Right hindlimb (tissue), 1 donor: ENCODE measurements around the gene ZBTB22.

Experiments
- DNase-seq: peaks from one replicate; pipeline ENCODE4 v3.0.0-alpha.2; 2018

Gene ZBTB22

DNA sequence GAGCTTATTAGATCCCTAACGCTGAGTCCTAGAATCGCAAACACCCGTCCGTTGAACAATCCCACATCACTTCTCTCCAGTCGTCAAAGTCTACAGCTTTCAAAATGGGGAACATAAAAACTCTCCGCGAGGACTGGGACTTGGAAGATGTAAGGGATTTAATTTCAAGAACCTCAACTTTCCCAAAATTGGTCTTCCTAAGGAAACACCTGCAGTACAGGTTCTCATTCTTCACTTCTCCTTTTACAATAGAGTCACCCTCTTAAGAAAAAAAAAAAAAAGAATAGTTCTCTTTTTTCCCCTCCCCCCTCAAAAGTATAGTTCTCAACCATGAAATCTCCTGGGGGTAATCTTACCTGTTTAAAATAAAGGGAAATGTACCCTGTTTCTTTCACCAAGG is 6.6 kb upstream of the ZBTB22 start:
- no peak for DNase-seq

DNA sequence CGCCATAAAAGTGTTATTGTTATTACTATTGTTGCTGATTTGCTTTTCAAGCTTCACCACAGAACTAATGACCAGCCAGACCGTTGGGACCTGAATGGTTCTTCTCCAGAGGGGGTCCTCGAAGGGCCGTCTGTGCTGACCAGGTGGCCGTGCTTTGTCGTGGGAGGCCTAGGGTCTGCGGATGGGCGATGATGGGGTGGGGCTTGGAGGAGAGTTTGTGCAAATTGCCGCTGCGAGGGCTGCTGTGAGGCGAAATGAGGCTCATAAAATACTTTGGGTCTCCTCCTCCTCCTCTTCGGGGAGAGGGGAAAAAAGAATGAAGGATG is 6.0 kb upstream of the ZBTB22 start:
- no peak for DNase-seq

DNA sequence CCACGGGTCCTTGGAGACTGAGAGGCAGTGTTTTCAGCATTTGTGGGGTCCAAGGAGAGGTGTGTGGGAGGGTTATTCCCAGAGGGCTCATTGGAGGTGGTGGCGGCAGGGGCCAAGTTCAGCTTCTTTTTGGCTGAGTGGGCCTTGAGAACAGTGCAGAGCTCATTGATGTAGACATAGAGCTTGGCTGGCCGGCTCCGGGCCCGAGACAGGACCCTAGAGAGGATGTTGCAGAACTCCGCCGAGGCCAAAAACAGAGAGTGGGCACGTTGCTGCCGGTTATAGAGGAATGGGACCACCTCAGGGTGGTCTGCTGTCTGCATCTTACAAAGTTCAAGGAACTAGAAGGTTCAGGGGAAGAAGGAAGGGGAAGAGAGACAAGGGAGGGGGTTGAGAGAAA is 3.7 kb upstream of the ZBTB22 start:
- no peak for DNase-seq

DNA sequence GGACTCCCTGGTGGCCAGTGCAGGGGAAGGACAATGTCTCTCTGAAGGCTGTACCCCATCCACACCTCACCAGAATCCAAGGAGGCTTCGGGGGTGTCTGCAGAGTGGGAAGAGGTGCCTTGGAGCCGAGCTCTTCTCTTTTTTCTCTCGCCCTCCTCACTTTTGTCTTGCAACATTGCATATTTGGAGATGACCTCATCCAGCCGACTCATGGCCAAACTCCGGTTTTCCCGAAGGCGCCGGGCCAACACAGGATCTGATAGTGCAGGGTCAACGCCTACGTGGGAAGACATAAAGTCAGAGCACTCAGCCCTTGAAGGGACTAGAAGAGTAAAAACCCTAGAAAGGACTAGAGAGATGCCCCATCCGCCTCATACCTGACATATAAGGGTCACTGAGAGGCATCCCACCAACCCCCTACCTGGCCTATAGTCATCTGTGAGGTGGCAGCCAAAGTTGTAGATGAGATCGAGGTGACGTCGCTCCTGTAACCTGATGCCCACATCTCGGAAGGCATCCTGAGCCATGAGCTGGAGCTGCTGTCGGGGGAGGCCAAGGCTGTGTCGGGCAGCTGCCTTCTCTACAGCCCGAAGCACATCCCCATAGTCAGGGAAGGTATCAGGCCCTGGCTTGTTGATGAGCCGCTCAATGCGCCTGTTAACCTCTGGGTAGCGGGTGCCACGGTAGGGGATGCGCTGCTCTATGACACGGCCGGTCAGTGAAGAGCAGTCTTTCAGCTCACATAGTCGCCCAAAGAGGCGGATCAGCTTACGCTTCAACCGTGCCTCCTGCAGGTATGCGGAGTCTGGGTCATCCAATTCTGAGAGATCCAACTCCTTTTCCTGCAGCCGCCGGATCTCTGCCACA is 3.0 kb upstream of the ZBTB22 start:
- DNase-seq, result no peak

DNA sequence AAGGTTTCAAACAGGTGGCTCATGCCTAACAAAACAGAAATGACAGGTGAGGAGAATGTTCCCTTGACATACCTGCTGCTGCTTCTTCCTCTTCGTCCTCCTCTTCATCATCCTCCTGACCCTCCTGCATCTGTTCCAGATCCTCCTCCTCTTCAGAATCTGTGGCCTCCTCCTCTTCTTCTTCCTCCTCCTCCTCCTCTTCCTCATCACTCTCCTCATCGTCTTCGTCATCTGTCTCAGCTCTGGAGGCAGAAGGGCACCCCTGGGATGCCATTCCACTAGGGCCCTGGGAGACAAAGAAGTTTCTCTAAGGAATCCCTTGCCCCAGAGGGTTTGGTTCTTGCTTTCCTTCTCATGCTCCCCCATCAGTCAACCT is 2.4 kb upstream of the ZBTB22 start:
- no peak for DNase-seq

DNA sequence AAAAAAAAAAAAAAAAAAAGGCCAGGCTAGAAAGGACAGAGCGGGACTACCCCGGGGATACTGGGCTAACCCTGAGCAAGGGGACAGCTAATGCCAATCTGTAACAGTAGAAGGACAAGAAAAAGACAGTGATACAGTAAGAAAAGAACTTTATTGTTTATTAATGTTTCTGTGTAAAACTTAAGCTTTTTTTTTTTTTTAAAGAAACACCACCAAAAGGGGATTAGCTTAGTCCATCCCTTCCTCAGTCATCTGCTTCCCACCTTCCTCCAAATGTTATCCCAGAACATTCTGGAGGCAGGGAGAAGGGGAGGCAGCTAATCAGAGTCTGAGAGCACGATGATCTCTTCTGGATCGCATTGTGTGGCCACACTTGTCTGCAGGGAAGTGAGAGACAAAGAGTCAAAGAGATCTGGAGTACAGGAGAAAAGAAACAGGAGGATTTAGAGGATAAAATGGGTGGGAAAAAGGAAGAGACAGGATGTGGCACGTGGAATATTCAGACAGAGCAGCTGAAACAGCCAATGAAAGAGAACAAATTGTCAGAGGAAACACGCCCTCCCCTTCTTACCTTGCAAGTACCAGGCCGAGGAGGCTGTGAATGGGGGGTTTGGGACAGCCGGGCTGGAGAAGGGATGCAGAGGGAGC is 1.0 kb upstream of the ZBTB22 start:
- no peak for DNase-seq

DNA sequence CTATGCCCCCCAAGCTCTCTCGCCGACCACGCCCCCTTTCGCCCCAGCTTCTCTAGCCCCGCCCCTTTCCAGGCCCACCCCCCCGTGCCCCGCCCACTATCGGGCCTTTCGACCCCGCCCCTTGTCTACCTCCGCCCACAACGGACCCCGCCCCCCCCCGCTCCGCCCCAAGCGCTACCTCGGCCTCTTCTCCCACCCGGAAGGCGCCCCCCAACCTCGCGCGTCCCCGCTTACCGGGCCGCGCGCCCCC is 200 bp downstream of the ZBTB22 start:
- DNase-seq, result no peak

DNA sequence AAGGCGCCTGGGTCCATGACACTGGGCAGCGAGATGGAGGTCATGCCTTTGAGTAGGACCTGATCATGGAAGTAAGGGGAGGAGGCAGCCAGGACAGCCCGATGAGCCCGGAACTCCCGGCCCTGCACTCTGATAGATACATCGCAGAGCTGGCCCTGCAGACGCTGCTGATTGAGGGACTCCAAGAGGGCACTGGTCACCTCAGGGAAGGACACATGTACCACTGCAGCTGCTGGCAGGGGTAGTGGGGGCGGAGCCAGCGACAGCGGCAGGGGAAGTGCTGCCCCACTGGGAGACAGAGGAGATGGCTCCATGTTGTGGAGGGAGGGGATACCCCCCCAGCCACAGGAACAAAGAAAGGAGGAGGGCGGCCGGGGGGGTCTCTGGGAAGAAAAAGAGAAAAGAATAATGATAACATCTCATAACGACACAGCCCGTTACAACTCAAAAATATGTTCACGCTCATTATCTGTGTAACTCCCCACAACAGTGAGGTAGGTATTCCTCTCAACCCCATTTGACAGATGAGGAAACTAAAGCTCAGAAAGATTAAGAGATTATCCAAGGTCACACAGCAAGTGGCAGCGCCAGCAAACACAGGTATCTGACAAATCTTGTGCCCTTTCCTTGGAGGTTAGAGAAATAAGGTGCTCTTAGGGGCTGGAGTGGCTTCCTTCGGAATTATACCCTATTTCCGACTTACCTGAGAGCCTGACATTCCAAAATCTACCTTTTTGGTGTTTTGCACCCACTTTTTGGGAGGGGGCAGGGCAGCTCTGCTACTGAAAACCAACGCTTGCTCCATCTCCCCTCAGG is 733 bp downstream of the ZBTB22 start:
- DNase-seq, result peak; percentile 47

DNA sequence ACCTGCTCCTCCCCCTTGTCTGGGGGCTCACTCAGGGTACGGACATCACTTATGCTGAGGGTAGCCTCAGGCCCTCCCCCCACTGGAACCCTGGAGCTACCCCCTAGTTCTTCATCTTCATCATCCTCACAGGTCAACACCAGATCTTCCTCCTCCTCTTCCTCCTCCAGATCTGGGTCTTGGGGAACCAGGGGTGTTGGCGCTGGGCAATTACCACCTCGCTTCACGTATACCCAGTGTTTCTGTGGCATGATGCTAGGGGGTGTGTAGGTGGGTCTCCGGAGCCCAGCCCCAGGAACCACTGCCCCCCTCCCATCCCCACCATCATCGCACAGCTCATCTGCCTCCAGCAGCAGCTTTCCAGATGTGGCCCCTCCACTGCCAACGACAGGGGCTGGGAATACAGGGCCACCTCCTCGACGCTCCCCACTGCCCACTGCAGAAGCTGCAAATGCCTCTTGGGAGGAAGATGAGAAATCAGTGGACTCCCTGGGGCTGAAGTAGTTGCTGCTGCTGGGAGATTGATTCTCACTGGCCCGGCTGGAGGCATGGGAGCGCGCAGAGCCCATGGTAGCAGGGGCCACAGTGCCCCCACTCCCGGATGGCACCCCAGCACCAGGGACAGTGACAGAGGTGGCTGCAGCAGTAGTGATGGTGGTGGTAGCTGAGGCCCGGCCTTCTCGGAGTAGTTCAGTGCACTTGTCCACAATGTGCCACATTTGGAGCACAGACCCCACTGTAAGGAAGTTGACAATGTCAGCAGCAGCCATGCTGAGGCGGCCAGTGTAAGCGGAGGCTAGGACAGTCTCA is 1.5 kb downstream of the ZBTB22 start:
- no peak for DNase-seq

DNA sequence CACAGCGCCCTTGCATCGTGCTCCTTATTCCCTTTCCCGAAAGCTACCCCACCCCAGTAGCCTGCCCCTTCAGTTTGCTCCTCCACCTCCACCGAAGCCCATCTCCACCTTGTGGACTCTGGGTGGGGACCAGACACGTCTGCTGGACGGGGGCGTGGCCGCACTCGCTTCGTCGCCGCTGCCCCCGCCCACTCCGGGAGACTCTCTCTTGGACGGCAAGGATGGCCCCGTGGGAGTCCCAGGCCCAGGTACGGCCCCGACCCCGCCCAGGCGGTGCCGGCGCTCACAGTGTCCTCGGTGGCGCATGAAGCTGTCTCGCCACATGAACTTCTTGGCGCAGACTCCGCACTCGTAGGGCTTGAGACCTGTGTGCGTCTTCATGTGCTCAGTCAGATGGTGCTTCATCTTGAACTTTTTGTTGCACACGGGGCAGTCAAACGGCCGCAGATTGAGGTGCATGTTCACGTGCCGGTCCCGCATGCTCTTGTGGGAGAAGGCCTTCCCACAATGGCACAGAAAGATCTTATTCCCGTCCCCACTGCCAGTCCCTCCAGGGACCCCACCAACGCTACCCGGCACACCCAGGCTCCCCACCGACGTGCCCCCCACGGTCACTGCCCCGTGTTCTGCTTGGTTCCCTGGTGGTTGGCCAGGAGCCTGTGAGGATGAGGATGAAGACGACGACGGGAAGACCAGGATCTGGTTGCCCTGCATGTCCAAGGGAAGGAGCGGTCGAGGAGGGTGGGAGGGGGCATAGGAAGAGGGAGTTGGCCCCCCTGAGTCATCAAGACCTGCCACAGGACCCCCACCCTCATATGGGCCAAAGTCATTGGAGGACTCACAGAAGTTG is 2.4 kb downstream of the ZBTB22 start:
- peak; percentile 56 for DNase-seq

DNA sequence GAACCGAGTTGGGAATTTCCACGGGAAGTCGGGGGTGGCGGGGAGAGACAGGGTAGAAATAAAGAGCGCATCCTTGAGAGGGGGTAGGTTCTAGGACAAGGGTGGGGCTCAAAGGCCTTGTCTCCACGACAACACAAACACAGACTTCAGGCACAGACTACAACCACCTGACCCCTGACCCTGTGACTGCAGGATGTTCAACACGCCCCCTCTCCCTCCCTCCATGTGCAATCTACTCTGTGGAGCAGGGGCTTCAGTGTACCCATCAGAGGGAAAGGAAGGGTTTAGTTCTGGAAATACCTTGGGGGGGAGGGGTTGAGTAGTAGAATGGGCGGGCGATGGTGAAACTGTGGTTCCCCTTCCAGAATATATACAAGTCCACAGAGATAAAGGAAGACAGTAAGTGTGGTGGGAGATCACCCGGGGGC is 3.0 kb downstream of the ZBTB22 start:
- peak; percentile 80 for DNase-seq

DNA sequence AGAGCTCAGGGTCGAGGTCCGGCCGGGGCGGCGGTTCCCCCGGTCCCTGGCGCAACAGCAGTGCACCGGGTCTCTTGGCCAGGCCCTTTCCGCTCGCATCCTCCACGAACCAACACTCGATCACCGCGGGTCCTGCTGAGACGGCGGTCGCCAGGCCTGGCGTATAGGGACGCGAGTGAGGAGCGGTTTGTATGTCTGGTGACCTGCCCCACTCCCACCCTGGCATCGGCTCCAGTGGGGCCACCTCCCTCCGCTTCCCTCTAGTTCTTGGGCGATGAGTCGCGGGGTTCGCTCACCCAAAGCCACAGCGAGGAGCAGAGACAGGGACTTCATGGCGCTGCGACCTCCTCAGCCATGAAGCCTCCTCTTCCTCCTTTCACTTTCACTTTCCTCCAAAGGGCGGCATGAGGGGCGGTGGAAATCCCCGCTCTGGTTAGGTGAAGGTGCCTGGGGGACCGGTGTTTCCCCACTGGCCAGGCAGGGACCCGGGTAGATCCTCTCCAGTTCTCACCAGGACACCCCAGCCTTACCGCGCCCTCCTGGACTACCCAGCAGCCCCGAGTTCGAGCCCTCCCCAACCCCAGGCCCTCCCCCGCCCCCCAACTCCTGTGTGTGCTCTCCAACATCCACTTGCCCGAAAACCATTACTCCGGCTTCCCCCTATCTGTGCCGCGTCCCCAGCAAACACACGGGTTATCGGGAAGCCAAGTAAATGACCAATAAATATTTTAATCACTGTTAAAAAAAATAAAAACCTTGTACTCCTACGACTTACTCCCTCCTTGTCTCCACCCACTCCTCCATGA is 3.6 kb downstream of the ZBTB22 start, which contains the start of gene TAPBP:
TSS of gene TAPBP (minus strand) at position 370 of the 806 bp plus-strand sequence. CDS start at position 333, 37 bp downstream.
- DNase-seq, result peak; percentile 76

DNA sequence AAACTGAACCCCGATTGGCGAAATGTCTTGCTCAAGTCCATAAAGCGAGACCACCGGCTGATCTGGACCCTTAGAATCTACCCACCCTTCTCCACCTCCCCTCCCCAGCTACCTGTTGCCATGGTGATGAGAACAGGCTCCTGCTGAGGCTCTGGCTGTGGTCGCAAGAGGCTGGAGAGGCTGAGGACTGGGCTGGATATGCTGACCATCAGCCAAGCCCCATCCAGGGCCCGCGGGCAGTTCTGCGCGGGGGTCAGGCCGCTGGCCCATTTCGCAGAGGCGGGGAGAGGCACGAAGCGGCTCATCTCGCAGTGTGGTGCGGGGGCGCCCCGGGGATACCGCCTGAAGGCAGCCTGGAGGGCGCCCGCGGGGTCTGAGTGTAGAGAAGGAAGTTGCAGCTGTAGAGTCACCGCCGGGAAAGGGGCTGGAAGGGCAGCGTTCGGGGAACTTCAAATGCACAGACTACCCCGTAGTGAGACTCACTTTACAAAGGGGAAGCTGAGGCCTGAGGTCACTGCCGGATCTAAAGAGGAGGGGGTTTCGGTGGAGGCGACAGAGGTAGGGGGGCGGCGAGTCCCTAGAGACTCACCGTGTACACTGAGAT is 4.3 kb downstream of the ZBTB22 start:
- DNase-seq, result peak; percentile 72

DNA sequence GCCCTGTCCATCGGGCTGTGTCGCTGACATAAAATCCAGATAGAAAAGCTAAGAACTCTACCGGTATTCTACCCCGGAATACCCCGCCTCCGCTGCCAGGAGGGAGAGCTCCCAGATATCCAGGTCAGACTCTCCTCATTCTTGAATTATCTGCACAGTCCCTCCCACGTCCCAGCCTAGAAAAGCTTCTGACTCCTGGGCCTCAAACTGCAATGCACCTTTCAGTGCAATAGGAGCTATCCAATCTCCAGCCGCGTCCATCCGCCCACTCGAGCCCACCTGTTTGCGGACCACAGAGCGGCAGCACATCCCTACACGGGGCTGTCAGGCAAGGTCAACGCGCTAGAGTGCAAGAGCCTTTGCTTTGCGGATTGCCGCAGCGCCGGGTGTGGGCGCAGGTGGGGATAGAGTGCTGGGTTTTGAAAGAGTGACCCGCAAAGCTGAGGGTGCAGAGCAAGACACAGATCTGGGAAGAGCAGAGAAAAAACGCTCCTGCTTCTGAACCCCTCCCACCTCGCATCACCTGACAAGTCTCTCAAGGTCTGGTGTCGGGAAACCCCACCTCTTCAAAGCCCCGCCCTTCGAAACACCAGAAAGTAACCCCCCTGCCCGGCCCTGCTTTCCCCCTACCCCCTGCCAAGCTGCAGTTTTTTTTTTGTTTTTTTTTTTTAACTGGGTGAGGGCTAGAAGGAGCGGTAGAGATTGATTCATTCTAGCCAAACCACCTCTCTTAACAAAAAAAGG is 5.0 kb downstream of the ZBTB22 start:
- DNase-seq, result peak; percentile 72

DNA sequence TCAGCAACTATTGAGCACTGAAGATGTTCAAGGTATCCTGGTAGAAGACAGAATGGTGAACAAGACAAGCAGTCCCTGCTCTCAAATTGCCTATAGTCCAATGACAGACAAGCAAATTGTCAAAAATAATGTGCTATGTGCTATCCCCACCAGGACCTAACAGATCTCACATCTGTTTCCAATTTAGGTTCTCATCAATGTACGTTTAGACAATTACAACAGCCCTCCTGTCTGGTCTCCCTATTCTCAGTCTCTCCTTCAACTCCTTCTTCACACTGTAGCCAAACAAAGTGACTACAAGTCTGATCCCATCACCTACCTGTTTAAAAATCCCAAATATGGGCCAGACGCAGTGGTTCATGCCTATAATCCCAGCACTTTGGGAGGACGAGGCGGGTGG is 11.2 kb downstream of the ZBTB22 start:
- DNase-seq, result no peak

DNA sequence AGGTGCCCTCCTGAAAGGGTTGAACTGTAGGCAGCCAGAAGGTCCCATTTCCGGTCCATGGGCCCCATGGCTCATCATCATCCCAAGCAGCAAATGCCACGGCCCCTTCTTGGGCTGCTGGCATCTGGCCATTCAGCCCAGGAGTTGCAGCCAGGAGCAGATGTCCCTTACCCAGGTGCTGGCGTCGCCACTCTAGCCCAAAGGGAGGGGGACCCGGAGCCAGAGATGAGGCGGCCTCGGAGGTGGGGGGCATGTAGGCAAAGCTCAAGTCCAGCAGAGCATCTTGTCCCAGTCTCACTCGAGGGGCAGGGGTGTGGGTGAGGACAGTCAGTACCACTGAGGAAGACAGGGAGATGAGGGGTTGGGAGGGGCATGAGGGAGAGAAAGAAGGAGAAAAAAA is 12.5 kb downstream of the ZBTB22 start:
- no peak for DNase-seq

DNA sequence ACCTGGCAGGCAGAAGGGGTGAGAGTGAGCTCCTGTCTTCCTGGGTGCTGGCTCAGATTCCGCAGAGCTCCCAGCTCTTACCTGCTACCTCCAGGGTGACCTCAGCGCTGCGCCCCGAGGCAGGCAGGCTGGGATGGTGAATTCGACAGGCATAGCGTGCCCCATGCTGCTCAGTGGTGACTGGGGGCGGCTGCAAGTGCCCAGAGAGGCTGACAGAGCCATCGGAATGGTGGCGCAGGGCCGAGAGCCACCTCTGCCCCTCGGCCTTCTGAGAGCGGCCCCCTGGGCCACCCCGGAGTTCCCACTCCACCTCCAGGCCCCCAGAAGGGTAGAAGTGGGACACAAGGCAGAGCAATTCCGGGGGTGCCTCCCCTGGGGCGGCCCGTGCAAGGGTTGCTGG is 13.3 kb downstream of the ZBTB22 start:
- no peak for DNase-seq

DNA sequence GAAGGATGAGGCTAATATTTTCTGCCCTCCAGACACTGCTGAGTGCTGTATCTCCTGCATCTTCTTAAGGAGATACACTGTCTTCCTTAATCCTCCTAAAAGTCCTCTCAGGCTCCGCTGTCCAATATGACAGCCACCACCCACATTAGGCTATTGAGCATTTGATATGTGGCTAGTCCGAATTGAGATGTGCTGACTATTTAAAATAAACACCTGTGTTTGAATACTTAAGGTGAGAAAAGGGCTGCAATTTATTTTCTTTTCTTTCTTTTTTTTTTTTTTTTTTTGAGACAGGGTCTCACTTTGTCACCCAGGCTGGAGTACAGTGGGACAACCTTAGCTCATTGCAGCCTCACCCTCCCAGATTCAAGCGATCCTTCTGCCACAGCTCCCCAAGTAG is 15.7 kb downstream of the ZBTB22 start:
- DNase-seq, result no peak

DNA sequence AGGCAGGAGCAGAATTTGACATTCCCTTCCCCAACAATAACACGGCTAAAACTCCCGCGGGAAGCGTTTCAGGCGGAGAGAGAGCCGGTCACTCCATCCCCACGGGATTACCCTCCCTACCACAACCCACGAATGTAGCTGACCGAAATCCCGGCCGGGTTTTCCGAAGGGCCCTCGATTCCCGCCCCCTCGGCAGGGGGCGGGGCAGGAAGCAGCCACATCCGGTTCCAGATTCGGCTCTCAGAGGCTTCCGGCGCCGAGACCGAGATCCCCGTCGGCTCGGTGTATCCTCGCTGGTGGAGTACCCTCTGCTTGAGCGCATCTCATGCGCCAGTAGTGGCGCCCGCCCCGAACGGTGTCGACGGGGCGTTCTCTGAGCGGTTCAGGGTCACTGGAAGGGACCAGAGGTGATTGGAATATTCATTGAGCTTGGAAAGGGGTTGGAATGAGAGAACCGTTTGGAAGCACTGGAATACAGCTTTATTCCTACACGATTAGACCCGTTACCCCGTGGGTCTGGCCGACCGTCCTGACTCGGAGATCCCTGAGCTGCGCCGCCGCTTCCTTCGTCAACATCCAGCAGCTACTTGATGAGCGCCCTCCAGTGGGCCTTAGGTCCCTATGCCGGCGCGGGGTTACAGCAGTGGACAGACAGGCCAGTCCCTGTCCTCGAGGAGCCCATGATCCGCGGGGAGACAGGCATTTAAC is 18.2 kb downstream of the ZBTB22 start:
- DNase-seq, result peak; percentile 95
